ENCODE data around the gene JAM3.

- TF ChIP-seq, protein P1, sequence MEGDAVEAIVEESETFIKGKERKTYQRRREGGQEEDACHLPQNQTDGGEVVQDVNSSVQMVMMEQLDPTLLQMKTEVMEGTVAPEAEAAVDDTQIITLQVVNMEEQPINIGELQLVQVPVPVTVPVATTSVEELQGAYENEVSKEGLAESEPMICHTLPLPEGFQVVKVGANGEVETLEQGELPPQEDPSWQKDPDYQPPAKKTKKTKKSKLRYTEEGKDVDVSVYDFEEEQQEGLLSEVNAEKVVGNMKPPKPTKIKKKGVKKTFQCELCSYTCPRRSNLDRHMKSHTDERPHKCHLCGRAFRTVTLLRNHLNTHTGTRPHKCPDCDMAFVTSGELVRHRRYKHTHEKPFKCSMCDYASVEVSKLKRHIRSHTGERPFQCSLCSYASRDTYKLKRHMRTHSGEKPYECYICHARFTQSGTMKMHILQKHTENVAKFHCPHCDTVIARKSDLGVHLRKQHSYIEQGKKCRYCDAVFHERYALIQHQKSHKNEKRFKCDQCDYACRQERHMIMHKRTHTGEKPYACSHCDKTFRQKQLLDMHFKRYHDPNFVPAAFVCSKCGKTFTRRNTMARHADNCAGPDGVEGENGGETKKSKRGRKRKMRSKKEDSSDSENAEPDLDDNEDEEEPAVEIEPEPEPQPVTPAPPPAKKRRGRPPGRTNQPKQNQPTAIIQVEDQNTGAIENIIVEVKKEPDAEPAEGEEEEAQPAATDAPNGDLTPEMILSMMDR (IDR thresholded peaks at IDR 0.05) = no peak
- TF ChIP-seq POLR2AphosphoS5 (IDR thresholded peaks at IDR 0.05; ENCODE audit: low read depth, low read length) = no peak
- TF ChIP-seq SIN3A (IDR thresholded peaks at IDR 0.05; ENCODE audit: borderline replicate concordance, insufficient read depth, low read depth, low read length) = no peak
- no peak for TF ChIP-seq REST (IDR thresholded peaks at IDR 0.05; ENCODE audit: insufficient read depth in 1 of 2, low read depth in 2 of 2, low read length in 1 of 2)
- no peak for TF ChIP-seq TCF7L2 (IDR thresholded peaks at IDR 0.05; ENCODE audit: low read depth, low read length)
Measured at GRCh38 chr11:134033696-134034491, 35.0 kb upstream of the JAM3 start.
